Neuron (in vitro differentiated cells): ENCODE results near the gene CCL15.
"Not testable (repeated sequence)": the region's sequence is repeated elsewhere in the genome, so short reads cannot be mapped to it uniquely, and the experiment has no call there.

Source experiments
- H2AFZ ChIP-seq: one replicate; pipeline ENCODE4 v1.6.1; 2013; ENCODE audit warnings: low read depth, mild to moderate bottlenecking, inconsistent platforms, low read length, moderate library complexity
- H3K27me3 ChIP-seq: one replicate; pipeline ENCODE4 v1.6.1; 2013; ENCODE audit warnings: low read length; ENCODE audit not compliant: insufficient read depth
- H3K36me3 ChIP-seq: one replicate; pipeline ENCODE4 v1.6.1; 2013; ENCODE audit warnings: low read length; ENCODE audit not compliant: insufficient read depth
- H3K4me1 ChIP-seq: one replicate; pipeline ENCODE4 v1.6.1; 2013; ENCODE audit warnings: low read length; ENCODE audit not compliant: insufficient read depth
- H3K4me3 ChIP-seq: 2 replicates; pipeline ENCODE4 v1.5.1; 2013; ENCODE audit warnings: mild to moderate bottlenecking, low read length, moderate library complexity
- H3K9me3 ChIP-seq: one replicate; pipeline ENCODE4 v1.6.1; 2013; ENCODE audit warnings: low read length

Gene CCL15

DNA sequence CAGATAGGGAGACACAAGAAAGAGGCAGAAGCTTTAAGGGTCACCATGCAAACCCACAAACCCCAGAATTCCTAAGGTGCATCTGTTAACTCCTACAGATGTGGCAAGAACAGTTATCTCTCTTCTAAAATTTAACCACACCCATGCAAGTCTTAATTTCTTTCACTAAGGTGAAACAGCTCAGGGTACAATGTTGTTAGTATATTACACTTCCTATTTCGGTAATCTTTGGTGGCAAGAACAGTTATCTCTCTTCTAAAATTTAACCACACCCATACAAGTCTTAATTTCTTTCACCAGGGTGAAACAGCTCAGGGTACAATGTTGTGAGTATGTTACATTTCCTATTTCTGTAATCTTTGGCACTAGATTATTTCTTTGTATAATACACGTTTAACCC is 9.8 kb upstream of the CCL15 start:
- no peaks in the 10 kb centered on the region for H3K4me1 ChIP-seq
- no peaks in the 10 kb centered on the region for H3K36me3 ChIP-seq
- no peak overlapping the region for H2AFZ ChIP-seq
- H3K9me3 ChIP-seq = peaks cover 4% of the 10 kb centered on the region
- H3K4me3 ChIP-seq = no peak overlapping the region
- peaks cover 7% of the 10 kb centered on the region for H3K27me3 ChIP-seq

DNA sequence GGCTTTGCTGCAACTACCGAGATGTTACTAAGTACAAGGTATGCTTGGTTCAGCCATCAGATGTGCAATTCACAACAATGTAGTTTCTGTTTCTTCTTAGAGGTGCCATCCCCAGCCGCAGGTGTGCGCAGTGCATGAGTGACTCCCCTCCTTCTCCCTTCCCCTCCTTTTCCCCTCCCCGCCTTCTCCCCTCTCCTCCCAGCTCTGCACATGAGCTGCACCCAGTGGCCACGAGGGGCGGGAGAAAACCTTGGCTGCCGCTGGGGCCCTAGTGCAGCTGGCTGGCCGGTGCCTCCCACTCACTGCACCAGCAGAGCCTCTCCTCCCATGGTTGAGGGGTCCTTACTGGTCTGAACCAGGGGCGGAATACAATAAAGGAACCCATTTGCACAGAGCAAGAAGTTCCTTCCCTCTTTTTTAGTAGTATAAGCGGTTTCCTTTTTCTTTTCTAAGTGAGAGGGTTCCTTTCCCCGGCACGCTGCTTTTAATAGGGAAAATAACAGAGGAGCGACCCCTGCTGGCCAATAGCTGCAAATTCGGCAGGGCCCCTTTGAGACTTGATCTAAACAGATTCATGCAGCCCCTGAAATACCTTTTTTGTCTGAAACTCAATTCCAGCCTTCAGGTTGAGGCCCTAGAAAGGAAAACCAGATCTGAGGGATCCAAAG is 7.8 kb upstream of the CCL15 start:
- no peak overlapping the region for H3K4me3 ChIP-seq
- no peaks in the 10 kb centered on the region for H3K4me1 ChIP-seq
- no peak overlapping the region for H2AFZ ChIP-seq
- peaks cover 4% of the 10 kb centered on the region for H3K9me3 ChIP-seq
- H3K27me3 ChIP-seq = peaks cover 7% of the 10 kb centered on the region
- H3K36me3 ChIP-seq = no peaks in the 10 kb centered on the region

DNA sequence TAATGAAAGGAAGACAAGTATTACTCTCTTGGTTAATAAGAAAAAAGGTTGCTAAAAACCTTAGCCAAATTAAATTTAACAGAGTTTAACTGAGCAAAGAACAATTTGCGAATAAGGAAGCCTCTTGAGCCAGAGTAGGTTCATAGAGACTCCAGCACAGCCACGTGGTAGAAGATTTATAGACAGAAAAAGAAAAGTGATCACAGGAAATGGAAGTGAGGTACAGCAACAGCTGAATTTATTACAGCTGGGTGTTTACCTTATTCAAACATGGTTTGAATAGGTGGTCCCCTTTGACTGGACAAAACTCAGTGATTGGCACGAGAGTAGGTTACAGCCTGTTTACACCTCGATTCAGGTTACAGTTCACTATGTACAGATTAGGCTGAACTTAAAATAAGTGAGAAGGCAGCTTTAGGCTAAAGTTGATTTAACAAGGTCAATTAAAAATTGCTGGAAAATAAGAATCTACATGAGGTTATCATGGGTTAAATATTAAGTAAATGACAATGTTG is 3.3 kb upstream of the CCL15 start:
- no peak overlapping the region for H3K4me3 ChIP-seq
- H3K36me3 ChIP-seq = no peaks in the 10 kb centered on the region

DNA sequence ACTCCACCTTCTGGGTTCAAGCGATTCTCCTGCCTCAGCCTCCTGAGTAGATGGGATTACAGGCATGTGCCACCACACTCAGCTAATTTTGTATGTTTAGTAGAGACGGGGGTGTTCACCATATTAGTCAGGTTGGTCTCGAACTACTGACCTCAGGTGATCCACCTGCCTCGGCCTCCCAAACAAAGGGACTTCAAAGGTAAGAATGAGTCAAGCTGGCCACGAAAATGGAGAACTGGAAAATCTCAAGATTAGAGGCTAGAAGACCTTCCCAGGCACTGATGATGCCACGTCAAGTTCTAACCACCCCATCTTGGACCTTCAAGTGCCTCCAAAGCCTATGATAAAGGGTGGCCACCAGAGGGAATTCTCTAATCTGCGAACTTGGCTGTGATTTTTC is 1.3 kb upstream of the CCL15 start:
- Histone ChIP-seq H3K27me3 (no peaks in the 10 kb centered on the region), H2AFZ (no peak overlapping the region), H3K4me1 (peaks cover 11% of the 10 kb centered on the region), H3K4me3 (no peak overlapping the region), H3K36me3 (no peaks in the 10 kb centered on the region), H3K9me3 (no peaks in the 10 kb centered on the region)

More for the DNA sequence above, 3.3 kb upstream of the CCL15 start:
- Histone ChIP-seq H3K4me1 (peaks cover 11% of the 10 kb centered on the region), H3K27me3 (no peaks in the 10 kb centered on the region), H2AFZ (no peak overlapping the region), H3K9me3 (no peaks in the 10 kb centered on the region)

DNA sequence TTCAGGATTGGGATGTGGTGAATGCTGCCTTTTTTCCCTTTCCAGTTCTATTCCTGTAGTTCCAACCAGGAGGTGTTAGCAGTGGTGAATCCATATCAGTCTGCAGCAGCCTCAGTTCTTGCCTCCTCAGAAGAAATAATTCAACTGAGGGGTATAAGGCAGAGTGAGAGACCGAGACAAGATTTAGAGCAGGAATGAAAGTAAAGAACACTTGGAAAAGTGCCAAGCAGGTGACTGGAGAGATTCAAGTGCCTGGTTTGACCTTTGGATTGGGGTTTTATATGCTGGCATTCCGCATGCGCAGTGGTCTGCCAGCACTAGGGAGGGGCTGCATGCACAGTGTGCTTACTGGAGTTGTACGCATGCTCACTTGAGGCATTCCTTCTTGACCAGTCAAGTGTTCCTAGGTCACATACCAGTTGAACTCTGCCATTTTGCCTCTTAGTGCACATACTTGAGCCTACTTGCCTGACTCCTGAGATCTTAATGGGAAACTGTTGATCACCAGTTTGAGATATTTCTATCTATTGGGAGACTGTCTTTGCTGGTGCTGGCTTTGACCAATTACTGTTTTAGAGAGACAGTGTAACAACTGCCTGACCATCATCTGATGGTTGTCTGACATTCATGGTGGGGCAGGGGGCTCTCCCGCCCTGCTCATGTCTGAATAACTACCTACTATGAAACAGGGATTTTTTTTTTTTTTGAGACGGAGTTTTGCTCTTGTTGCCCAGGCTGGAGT is 680 bp upstream of the CCL15 start:
- no peak overlapping the region for H2AFZ ChIP-seq
- H3K4me3 ChIP-seq = no peak overlapping the region

DNA sequence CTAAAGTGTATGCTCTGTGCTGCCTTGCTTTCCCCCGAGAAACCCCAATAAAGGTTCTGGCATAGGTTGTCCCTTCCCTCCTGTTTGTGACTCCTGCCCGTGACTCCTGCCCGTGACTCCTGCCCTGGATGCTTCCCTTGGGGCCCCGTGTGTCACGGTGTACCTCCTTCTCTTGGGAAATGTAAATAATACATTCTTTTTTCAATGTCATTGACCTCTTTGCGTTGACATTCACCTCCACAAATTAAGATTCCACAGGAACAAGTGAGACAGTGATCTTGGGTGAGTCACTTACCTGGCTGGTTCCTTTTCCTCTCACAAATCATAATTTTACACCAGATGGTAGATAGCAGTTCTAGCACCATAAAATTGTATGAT is 632 bp downstream of the CCL15 start:
- Histone ChIP-seq H3K9me3 (no peaks in the 10 kb centered on the region), H3K27me3 (no peaks in the 10 kb centered on the region), H3K36me3 (no peaks in the 10 kb centered on the region), H2AFZ (no peak overlapping the region), H3K4me1 (peaks cover 11% of the 10 kb centered on the region), H3K4me3 (no peak overlapping the region)

More for the DNA sequence above, 680 bp upstream of the CCL15 start:
- Histone ChIP-seq H3K36me3 (no peaks in the 10 kb centered on the region), H3K27me3 (no peaks in the 10 kb centered on the region), H3K9me3 (no peaks in the 10 kb centered on the region), H3K4me1 (peaks cover 11% of the 10 kb centered on the region)

DNA sequence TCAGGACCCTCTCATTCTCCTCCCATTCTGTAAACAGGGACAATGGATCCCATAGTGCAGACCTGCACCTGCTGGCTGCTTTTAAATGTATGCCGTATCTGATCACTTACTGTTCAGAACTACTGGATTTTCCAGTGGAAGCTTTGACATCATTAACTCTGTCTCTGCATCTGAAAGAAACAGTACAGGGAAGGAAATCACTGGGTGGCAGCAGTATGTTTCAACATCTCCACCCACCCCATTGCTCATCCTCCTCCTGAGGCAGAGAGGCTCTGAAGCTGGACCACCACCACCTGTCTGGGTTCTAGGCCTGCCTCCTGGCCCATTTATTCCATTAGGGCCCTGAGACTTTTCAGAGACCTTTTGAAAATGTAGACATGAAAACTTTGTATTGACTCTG is 2.6 kb downstream of the CCL15 start:
- no peak overlapping the region for H3K4me3 ChIP-seq
- H3K9me3 ChIP-seq = no peaks in the 10 kb centered on the region
- H2AFZ ChIP-seq = no peak overlapping the region
- no peaks in the 10 kb centered on the region for H3K36me3 ChIP-seq
- H3K4me1 ChIP-seq = peaks cover 11% of the 10 kb centered on the region
- no peaks in the 10 kb centered on the region for H3K27me3 ChIP-seq

DNA sequence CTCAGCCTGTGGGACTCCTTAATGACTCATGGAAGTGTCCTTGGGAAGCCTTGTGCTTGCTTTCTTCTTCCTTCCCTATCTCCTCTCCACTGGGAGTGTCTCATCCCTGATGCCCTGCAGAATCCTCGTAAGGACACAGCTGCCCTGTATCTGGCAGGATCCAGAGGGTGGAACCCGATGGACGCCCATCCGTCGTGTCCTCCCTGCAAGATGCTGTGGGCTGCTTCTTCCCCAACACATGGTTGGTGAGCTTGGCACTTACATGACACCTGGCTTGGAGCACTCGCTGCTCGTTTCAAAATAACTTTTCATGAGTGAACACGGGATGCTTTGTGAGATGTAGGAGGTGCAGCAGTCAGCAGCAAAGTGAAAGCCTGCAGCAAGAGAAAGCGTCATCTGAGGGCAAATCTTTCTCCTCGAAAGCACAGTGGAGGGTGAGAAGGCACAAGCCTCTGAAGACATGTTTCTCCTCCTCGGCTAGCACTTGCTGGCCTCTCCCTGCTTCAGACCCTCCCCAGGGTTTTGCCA is 3.3 kb downstream of the CCL15 start:
- H3K27me3 ChIP-seq = no peaks in the 10 kb centered on the region
- H3K4me3 ChIP-seq = no peak overlapping the region
- H3K36me3 ChIP-seq = no peaks in the 10 kb centered on the region
- no peak overlapping the region for H2AFZ ChIP-seq
- peaks cover 11% of the 10 kb centered on the region for H3K4me1 ChIP-seq
- no peaks in the 10 kb centered on the region for H3K9me3 ChIP-seq

DNA sequence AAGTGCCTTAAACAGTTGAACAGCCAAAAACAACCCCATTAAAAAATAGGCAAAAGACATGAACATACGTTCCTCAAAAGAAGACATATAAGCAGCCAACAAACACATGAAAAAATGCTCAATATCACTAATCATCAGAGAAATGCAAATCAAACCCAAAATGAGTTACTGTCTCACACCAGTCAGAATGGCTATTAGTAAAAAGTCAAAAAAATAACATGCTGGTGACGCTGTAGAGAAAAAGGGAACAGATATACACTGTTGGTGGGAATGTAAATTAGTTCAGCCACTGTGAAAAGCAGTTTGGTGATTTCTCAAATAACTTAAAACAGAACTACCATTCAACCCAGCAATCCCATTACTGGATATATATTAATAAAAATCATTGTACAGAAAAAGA is 6.0 kb downstream of the CCL15 start:
- H3K27me3 ChIP-seq, H3K4me3 ChIP-seq, H3K36me3 ChIP-seq, H3K9me3 ChIP-seq, H3K4me1 ChIP-seq, H2AFZ ChIP-seq: not testable (repeated sequence)

DNA sequence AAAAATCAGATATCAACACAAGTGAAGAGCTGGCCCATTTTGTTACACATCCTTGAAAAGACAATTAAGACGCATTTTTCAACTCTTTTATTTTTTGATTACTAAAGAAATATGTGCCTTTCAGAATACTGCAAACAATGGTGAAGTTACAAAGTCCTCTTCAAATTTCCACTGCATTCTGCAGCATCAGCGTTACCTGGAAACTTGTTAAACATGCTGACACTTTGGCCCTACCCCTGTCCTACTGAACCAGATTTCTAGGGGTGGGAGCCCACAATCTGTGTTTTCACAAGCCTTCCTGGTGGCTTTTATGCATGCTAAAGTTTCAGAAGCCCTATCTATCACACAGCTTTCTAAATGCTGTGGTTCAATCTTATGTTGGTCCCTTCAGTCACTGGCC is 10.3 kb downstream of the CCL15 start:
- Histone ChIP-seq H3K27me3 (no peaks in the 10 kb centered on the region), H3K4me3 (no peak overlapping the region), H3K36me3 (no peaks in the 10 kb centered on the region), H2AFZ (no peak overlapping the region), H3K4me1 (no peaks in the 10 kb centered on the region), H3K9me3 (no peaks in the 10 kb centered on the region)

DNA sequence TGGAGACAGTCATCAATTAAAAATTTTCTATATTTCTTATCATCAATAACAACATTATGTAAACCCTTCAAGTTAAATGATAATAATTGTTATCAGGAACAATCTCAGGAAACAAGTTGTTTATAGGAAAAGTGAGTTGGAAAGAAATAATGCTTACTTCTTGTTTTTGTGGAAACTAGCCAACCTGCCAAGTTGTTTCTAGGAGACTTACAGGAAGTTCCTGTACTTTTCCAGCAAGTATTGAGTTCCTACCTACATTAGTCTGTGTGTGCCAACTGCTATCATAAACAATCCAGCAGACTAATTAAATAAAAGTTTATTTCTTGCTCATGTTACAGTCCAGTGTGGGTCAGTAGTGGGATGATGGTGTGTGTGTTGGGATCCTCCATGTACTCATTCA is 13.2 kb downstream of the CCL15 start:
- H3K4me3 ChIP-seq = no peak overlapping the region
- H3K9me3 ChIP-seq = no peaks in the 10 kb centered on the region
- no peaks in the 10 kb centered on the region for H3K36me3 ChIP-seq
- H3K27me3 ChIP-seq = no peaks in the 10 kb centered on the region
- H3K4me1 ChIP-seq = no peaks in the 10 kb centered on the region
- H2AFZ ChIP-seq = no peak overlapping the region

DNA sequence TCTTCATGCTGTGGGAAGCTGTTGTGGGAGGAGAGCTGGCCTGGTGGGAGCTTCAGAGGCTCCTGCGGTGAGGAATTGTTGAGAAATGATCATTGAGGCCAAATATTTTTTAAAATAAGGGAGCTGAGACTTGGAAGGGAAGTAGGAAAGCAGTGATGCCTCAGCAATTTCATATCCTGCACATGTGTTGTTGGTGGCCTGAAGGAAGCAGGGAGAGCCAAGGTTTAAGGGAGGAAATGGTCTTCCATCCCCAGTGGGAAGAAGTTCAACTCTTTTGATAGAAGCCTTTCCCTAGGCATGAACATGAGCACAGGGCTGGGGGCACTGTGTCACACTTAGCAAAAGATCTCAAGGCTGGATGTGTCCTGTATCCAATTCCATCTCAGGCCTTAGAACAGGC is 14.7 kb downstream of the CCL15 start, which contains the start of gene CCL14:
TSS of gene CCL14 (minus strand) at position 87 of the 400 bp plus-strand sequence. CDS start at position 7, 80 bp downstream.
- H3K4me3 ChIP-seq = no peak within 1 kb of the TSS
- no peak within 1 kb of the TSS for H2AFZ ChIP-seq
- H3K27me3 ChIP-seq = no peaks in the 10 kb centered on the region
- no peaks in the 10 kb centered on the region for H3K9me3 ChIP-seq
- H3K36me3 ChIP-seq = no peaks in the 10 kb centered on the region
- no peaks in the 10 kb centered on the region for H3K4me1 ChIP-seq

DNA sequence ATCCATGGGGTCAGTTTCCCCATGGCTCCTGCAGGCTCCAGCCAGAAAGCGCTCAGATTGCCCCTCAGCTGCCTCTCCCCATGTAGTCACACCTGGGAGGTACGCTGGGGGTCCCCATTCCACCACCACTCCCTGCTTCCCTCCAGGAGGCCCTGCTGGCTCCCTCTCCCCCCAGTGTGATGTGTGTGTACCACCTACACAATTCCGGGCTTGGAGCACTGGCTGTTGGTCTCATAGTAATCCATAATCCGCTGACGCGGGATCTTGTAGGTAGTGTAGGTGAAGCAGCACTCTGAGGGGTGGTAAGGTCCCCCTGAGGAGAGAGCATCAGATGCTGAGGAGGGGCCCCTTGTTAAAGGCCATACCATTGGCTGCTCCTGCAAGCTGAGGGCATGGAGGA is 17.2 kb downstream of the CCL15 start:
- Histone ChIP-seq H3K27me3 (no peaks in the 10 kb centered on the region), H3K4me3 (no peak overlapping the region), H2AFZ (no peak overlapping the region), H3K4me1 (no peaks in the 10 kb centered on the region), H3K9me3 (no peaks in the 10 kb centered on the region), H3K36me3 (no peaks in the 10 kb centered on the region)
